T1000 (cell line): ENCODE data around the gene CDH4.

Experiments used
- DNase-seq: peaks from one replicate; lab custom pipeline; 2025; ENCODE audit warnings: mixed read lengths; lab: John Stamatoyannopoulos, UW

CDH4 gene

DNA sequence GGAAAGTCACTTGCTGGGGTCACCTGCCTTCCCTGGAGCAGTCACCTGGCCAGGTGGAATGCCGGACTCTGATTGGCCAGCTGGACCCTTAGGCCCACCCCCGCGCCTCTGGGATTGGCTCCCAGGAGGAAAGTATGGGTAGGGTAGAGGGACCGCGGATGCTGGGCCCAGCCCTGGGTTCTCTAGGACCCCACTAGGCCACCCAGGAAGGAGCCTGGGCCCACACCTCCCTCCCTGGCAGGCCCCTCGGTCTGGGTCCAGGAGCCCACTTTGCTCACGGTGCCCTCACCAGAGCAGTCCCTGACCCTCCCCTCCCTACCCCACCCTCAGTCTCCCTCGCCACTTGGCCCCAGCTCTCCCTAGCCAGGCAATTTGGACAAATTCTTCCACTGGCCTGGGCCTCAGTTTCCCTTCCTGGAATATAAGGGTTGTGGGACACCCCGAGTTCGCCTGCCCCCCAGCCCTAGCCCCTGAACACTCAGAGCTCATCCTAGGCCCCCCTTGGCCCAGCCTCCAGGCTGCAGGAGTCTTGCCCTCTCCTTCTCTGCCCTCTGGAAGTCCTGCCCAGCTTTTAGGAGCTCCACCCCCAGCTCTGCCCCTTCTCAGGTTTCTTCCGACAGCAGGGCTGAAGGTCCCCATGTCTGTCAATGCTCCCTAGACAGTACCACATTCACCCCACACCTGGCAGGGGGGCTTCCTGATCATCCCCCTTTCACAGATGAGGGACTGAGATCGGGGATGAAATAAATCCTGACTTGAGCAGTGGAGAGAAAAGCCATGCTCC lies 514.0 kb downstream of the CDH4 start:
- no peak for DNase-seq

DNA sequence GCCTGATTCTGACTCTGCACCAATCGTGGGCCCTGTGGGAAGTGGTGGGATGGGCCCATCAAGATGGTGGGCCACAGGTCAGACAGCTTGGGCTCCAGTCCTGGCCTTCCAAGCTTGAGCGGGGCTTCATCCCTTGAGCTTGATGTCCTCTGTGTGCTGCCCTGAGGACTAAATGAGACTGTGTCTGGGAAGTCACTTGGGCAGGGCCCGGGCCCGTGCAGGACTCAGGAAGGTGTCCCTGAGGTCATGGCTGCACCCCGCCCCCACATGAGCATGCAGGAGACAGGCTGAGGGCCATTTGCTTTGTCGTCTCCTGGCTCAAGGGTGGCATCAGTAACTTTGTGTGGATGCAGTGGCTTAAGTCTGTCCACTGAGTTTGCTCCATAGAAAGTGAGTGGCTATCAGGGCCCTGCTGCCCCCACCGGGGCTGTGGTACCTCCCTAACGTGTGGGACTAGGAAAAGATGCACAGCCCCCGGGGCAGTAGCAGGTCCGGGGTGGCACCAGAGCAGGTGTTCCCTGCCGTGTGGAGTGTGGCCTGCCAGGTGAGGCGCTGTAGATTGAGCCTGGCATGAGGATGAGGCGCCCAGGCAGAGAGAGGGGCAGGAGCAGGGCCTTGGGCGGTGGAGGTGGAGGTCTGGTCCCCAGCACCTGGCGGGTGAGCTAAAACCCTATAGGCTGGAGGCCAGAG lies 515.0 kb downstream of the CDH4 start:
- no peak for DNase-seq

DNA sequence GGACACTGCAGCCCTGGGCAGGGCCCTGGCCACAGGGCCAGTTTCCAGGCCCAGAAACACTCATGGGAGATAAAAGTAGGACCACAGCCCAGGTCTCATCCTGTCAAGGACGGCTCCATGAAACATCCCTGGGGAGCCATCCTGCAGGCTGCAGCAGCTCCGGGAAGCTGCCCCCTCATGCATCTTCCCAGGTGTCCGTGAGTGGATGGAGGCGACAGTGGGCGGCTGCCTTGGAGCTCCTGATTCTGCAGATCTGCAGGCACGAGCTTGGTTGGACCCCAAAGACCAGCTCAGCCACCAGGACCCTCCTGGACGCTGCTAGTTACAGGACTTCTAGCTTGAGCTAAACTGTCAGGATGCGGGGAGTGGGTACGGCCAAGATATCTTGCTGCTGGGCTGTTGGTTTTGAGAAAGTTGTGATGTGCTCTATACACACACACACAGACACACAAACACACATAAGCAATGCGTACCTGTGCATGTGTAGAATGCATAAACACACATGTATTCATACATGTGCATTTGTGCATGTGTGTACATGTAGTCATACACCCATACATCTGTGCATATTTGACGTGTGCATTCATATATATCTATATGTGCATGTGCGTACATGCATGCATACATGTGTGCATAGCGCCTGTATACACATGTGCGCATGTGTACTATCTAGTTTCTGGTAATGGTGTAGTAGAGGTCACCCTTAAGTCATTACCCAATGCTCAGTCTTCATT lies 515.9 kb downstream of the CDH4 start:
- DNase-seq, result no peak

DNA sequence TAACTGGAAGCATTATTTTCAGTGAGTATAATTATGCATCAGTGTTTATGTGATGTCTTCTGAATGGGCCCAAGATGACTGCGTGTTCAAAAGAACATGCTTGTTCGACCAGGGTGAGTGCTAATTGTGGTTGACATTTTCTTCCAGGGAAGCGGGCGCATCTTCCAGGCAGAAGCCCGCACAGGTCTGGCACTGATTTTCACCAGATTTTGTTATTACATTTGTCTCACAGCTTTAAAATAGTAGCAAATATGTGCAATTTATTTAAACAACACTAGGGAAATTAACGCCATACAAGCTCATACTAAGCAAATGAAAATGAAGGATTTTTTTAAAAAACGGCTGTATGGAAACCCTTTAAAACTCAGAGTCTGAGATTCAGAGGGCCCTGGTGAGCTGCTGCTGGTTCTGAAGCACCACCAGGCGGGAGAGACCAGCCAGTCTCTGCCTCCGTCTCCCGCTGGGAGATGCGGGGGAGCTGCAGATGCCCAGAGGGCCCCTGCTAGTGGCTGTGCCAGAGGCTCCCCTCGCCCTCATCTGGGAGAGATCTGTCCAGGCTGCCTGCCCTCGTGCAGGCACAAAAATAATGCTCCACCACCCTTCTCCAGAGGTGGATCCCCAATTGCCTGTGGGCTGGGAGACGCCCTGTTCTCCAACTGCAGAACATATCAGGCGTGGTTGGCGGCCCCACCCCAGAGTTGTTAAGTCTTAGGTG lies 516.7 kb downstream of the CDH4 start:
- DNase-seq, result no peak

DNA sequence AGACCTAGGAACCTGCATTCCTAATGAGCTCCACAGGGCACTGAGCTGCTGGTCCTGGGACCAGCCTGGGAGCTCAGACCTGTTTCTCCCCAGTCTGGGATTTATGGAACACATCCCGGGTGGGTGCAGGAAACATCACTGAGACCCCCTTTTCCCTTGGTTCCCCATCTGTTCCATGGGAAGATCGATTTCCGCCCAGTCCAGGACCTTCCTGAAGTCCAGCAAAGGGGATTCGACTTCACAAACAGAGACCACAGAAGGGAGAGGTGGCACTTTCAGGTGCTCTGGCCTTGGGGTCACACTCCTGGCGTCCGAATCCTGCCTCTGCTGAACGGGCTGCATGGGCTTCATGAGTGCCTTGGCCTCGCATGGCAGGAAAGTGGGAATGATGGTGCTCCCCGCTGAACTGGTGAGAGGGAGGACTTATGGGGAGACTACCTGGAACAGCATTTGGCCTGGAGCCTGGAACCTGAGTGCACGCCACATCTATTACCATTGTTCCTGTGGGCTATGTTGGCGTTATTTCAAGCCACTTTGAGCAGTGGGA lies 517.3 kb downstream of the CDH4 start:
- DNase-seq, result no peak

DNA sequence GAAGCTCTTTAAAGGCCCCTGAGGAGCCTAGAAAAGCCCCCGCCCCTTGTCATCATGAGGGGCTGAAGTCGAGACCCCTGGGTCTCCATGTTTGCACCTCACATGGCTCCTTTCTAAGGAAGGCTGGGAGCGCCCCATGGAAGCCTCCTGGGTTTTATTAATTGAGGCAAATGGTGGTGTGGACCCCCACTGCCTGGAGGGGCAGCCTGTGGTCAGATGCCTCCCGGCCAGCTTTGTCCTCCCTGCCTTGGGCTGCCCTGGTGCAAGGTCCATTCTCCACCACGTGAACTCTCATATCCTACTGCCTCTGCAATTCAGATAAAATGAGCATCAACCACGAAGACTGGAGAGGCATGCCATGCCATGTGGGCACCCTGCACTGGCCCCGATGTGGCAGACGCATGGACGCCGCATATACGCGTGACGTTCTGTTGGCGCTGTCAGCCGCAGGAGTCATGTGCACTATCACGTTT lies 518.1 kb downstream of the CDH4 start:
- no peak for DNase-seq

DNA sequence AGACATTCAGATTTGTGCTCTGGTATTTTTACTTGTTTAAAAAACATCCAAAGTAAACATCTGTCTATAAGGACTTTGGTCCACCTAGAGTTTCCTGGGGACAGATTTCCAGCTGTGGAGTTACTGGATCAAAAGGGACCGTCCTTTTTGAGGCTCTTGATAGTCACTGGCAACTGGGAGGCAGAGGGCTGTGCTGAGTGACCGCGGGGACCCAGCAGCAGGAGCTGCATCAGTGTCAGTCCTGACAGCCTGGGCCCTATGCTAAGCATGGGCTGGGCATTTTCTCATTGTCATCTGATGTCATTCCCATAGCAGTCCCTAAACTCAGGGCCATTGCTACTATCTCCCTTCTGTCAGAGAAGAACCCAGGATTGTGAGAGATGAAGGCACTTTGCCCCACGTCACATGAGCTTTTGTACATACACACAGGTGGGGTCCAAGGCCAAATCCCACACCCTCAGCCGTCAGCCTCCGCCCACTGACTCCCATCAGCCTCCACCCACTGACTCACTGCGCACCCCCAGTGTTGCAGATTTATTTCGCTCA lies 519.8 kb downstream of the CDH4 start:
- no peak for DNase-seq

DNA sequence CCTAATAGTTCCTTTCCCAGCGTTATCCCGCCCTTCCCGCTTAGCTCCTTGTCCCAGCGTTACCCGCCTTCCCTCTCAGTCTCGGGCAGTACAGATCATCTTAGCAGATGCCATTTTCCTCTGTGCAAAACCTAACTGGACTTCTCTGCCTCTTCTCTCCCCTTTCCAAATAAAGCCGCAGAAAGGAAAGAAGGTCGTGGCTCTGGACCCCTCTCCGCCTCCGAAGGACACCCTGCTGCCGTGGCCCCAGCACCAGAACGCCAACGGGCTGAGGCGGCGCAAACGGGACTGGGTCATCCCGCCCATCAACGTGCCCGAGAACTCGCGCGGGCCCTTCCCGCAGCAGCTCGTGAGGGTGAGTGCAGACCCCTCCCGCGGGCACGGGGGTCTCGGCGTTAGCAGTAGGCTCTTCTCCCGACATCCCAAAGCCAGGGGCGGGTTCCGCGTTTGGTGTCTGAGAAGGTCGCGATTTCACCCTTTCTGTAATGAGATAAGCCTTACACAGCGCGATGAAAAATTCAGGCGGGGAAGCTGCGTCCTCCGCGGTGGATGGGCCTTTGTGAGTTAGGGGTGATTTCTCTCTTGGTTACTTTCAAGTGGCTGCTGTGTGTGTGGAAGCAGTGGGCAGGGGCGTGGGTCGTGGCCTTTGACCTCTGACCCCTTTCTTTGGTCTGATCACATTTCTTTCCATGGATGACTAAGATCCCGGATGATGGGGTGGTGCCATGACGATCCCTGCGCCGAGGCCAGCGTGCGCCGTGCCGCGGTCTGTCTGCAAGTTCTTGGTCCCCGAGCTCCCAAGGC lies 521.0 kb downstream of the CDH4 start:
- no peak for DNase-seq

DNA sequence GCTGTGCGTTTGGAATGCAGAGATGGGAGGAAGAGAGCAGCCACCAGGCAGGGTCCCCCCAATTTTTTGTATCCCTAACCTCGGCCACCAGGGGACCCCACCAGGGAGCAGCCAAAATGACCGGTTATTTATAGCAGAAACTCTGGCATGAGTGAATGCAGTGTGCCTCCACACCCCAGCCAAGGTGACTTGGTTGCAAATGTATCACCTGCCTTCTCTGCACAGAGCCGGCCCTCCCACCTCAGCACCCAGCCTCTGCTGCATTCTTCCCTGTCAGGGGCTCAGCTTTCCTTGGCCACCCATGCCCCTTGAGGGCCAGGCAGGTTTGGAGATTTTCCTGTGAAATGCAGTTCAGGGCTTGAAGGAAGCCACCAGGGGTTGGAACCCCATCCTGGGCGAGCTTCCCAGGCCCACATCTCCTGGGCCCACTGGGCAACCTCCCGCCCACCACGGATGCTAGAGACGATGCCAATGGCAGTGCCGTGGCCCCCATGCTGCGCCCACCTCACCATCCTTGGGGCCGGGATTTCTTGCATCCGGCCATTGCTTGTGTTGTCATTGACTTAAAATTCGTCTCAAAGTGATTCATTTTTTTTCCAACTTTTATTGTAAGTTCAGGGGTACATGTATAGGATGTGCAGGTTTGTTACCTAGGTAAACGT lies 522.0 kb downstream of the CDH4 start:
- DNase-seq, result no peak

DNA sequence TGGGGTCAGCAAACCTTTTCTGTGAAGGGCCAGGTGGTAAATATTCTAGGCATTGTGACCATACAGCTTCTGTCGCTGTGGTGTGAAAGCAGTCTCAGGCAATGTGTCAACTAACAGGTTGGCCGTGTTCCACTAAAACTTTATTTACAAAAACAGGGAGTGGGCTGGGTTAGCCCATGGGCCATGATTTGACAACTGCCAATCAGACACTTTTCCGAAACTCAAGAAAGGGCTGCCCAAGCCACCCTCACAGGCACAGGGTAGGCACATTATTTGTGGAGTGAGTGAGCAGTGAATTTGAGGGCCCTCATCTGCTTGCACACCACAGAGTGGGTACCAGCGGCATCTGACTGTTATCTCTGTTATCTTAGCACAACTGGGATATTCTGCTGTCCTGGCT lies 523.4 kb downstream of the CDH4 start:
- no peak for DNase-seq

DNA sequence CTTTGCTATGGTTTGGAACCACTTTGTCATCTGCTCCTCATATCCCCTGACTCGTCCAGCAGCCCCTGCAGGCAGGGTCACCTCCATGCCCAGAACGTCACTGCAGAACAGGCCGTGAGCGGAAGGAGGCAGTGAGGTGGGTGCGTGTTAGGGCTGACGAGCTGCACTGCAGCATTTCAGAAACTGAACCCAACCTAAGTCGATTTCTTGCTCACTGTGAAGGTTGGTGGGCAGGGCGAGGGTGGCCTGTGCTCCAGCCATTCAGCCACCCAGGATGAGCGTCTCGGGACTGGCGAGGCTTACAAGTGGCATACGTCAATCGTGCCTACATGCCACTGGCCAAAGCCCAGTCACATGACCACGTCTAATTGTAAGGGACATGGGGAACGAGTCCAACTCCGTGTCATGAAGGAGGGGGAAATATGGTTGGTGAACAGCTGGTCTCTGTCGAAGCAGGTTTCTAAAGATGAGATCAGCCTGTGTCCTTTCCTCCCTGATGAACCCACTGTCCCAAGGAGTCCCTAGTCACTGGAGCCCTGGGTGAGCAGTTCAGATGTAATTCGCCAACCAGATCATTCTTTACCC lies 524.5 kb downstream of the CDH4 start:
- no peak for DNase-seq

DNA sequence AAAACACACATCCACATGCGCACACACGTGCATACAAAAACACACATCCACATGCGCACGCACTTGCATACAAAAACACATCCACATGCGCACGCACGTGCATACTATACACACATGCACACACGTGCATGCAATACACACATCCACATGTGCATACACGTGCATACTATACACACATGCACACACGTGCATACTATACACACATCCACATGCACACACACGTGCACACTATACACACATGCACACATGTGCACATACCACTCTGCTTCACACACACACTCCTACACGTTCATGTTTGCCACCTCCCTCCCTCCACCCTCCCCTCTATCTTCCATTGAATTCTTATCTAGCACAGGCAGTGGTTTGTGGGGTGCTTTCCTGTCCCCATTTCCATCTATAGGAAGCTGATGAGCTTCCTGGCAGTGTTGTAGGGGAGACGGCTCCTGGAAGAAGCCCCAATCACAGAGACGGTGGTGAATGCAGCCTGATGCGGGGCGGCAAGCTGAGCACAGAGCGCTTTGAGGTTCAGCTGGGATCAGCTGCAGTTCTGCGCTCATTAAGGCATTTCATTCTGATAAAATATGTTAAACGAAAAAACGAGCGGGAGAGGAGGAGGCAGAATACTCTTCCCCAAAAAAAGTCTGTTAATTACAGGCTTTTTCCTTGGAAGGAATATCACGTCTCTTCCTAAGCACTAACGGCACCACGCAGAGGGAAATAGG lies 525.9 kb downstream of the CDH4 start:
- DNase-seq, result no peak

DNA sequence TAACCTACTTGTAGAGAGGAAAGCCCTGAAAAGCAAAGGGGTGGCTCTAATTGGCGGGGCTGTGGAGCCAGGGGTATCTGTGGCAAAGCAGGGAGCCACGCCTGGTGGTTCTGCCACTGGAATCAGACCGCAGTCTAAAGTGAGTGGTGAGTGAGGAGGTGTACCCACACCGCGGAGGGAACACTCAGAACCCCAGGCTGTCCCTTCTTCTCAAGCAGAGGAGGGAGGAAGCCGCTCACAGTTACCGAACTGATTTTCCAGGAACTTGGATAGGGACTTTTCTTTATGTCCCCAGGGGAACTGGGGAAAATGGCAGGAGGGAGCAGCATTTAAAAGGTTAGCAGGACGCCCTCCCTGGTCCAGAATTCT lies 526.4 kb downstream of the CDH4 start:
- no peak for DNase-seq

DNA sequence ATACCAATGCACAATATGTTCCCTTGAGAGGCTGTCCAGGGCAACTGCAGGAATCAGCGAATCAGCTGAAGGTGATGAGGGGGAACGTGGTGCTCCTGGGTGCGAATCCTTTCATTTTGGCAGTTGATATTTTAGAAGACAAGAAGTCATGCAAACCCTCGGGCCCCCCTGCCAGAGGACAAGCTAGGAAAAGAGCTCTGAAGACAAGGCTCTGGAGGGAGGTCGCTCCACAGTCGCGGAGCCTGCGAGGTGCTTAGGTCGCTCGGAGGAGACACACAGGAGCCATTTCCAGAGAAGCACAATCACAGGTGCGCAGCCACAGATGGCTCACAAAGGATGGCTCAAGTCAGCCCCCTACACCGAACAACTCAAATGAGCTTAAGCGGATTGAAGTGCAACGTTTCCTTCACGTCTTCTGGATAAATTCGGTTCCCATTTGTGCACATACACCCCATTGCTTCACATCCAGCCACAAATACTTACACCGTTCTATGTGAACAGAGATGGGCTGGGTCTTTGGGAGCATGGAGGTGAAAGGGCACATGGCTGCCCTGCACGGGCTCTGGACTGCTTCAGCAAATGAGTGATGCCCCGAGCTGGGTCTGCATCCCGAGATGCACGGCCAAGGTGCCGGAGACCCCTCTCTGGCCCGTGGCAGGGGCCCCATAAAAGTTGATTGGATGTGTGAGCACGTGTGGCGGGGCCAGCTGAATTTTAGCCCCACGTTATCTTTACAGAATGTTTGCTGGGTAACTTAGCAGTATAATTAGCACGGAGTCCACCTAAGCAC lies 527.3 kb downstream of the CDH4 start:
- no peak for DNase-seq

DNA sequence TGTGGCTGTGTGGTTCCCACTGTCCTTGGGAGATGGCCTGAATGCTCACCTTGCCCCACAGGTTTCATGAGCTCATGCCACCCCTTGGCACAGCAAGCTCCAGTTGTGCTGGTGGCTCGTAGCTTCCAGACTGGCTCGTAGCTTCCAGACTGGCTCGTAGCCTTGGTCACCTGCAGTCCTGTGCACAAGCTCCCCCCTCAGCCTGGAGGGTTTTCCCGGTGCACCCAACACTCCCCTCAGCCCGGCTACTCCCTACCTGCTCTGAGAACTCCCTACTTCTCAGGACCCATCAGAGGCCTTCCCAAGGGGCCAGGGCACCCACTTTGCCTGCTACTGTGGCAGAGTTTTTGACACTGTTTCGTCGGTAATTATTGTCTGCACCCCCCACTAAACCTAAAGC lies 528.0 kb downstream of the CDH4 start:
- no peak for DNase-seq

DNA sequence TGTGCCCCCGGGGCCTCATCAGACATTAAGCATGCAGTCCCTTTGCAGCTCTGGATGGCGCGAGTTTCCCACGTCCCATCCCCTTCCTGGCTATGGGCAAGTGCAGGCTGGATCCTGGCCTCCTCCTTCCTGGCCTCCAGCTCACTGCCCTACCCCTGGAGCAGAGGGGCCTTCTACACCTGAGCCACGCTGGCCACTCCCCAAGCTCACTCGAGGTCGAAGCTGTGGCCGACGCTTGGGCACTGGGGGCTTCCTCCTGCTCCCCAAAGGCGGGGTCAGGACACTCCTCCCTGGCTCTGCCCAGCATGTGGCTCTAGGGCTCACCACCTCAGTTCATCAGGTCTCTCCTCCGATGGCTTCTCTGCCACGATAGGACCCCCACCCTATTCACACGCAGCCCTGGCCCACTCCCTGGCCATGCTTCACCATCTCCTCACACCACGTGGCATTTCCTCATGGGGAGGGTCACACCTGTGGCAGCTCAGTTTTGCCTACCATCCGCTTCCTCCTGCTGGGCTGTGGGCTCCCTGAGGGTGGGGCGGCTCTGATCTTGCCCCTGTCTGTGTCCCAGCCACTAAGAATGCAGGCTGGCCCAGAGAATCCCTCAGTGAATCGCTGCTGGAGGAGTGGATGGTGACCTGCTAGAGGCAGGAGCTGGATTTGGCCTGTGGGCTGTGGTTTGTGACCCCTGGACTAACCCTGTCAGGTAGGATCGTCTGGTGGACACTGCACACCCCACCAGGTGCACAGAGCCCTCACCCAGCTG lies 532.9 kb downstream of the CDH4 start:
- DNase-seq, result no peak

DNA sequence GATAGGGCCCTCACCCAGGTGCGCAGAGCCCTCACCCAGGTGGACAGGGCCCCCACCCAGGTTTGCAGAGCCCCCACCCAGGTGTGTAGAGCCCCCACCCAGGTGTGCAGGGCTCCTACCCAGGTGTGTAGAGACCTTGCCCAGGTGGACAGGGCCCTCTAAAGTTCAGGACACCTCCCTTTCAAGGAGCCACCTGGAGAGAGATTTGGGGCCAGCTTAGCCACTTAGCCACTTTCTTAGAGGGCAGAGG lies 533.4 kb downstream of the CDH4 start:
- DNase-seq, result no peak

DNA sequence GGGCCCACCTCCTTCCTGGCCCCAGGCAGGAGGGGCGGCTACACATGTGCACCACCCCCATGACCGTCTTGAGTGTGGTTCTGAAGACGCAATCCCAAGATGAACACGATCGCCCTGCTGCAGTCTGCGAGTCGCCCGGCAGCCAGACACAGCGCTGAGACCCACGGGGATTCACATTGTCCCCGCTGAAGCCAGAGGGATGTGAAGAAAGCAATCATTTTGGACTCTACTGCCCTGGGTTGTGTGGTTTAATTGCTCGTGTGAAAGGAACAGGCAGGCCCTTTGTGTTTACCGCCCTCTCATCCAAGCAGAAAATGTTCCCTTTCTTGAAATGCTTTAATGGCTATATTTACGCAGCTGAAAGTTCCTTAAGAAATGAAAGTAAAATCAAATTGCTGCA lies 534.2 kb downstream of the CDH4 start:
- DNase-seq, result no peak
